ENCODE measurements around the gene SMIM43. TPM values are rescaled to one million over a fixed set of nuclear protein-coding genes. Genes with fewer than 3 reads are reported as not detected.

Gene SMIM43
- total and polyA plus RNA-seq, 2 of the 8 experiments (the other 6 are each of a cell fraction or from before 2014, with no cell fraction given), result 0.50 to 0.94 TPM

GRCh38 chr4:121778991-121779628 is 14.1 kb upstream of the SMIM43 start:
- no peak overlapping the region for H2BK5ac ChIP-seq (ENCODE audit: low read depth, low read length)
- H3K9ac ChIP-seq (replicated peaks in 1 of 4; ENCODE audit: extremely low read depth in 1 of 4, low read depth in 3 of 4, low read length in 3 of 4), result no peak overlapping the region
- H3K4me1 ChIP-seq (replicated peaks in 1 of 4; ENCODE audit: control insufficient read depth in 3 of 4, insufficient read depth in 4 of 4, low read length in 3 of 4), result peaks cover 0 to 2% (median 0%) of the 10 kb centered on the region in 4 experiments; a peak in 1 of 7 replicates
- H3K56ac ChIP-seq (replicated peaks; ENCODE audit: insufficient read length, low read depth, low read length), result no peak overlapping the region
- no peak overlapping the region for H4K8ac ChIP-seq (ENCODE audit: extremely low read depth, insufficient read depth, low read length)
- no peak overlapping the region for H3K4me3 ChIP-seq (ENCODE audit: extremely low read depth in 1 of 4, insufficient read depth in 2 of 4, low read depth in 3 of 4, low read length in 4 of 4)
- H2AFZ ChIP-seq (ENCODE audit: low read length), result no peak overlapping the region
- no peak overlapping the region for H3K27ac ChIP-seq (ENCODE audit: low read depth, low read length)
- H3K9me3 ChIP-seq (ENCODE audit: insufficient read depth in 2 of 2, low read depth in 1 of 2, low read length in 1 of 2), result no peaks in the 10 kb centered on the region
- H3K14ac ChIP-seq (ENCODE audit: insufficient read length), result no peak overlapping the region
- H3K27me3 ChIP-seq (replicated peaks in 1 of 4; ENCODE audit: control insufficient read depth in 3 of 4, extremely low read depth in 1 of 4, insufficient read depth in 3 of 4, low read length in 3 of 4), result peaks cover 0 to 2% (median 0%) of the 10 kb centered on the region in 4 experiments; a peak in 1 of 7 replicates
- ChIA-PET POLR2A (ENCODE audit: partially characterized antibody) (no interaction called here), CTCF (ENCODE audit: partially characterized antibody) (interaction anchor here (0.8 to 1.1 kb wide), 2 partner anchors 29 to 316 kb away, joined by 3 to 4 read pairs; no protein-coding TSS in a partner anchor)
- no peak overlapping the region for H2BK12ac ChIP-seq (ENCODE audit: low read depth, low read length)
- no peak overlapping the region for H2BK20ac ChIP-seq (ENCODE audit: low read length)
- H2AK5ac ChIP-seq (ENCODE audit: low read depth, low read length), result no peak overlapping the region
- H4K20me1 ChIP-seq (replicated peaks in 1 of 2; ENCODE audit: control insufficient read depth in 1 of 2, insufficient read depth in 2 of 2, low read length in 2 of 2), result no peaks in the 10 kb centered on the region
- H3K23ac ChIP-seq (ENCODE audit: insufficient read length), result no peak overlapping the region
- no peak overlapping the region for H3K4me2 ChIP-seq (ENCODE audit: insufficient read depth in 1 of 2, low read depth in 2 of 2, low read length in 2 of 2)
- H2BK120ac ChIP-seq (replicated peaks; ENCODE audit: low read depth, low read length), result no peak overlapping the region
- no peak overlapping the region for H3K4ac ChIP-seq (replicated peaks; ENCODE audit: insufficient read length, low read depth, low read length)
- FAIRE-seq (no peak), DNase-seq (ENCODE audit: low read depth in 1 of 2, low spot score in 2 of 2) (no peak)
- no peaks in the 10 kb centered on the region for H3K23me2 ChIP-seq (ENCODE audit: low read depth, low read length)
- no peaks in the 10 kb centered on the region for H3K36me3 ChIP-seq (ENCODE audit: control insufficient read depth in 2 of 4, insufficient read depth in 4 of 4, low read length in 3 of 4)
- no peak overlapping the region for H4K91ac ChIP-seq (replicated peaks; ENCODE audit: insufficient read length, low read length)
- no peak overlapping the region for H4K5ac ChIP-seq (ENCODE audit: insufficient read length, low read depth, low read length)
- 93% methylated on average over 8 of the region's 8 CpGs; no CpG with 5 or more reads in 1 of the 2 experiments for WGBS, 2 experiments (ENCODE audit: extremely low coverage in 1 of 2, insufficient coverage in 1 of 2, insufficient read length in 1 of 2, insufficient replicate concordance in 2 of 2, low coverage in 1 of 2, low lambda C conversion rate in 2 of 2, missing lambda C conversion rate in 1 of 2)
- H2BK15ac ChIP-seq (ENCODE audit: low read length), result no peak overlapping the region
- no peak overlapping the region for H3K18ac ChIP-seq (ENCODE audit: extremely low read depth, low read length)
- no peaks in the 10 kb centered on the region for H3K79me2 ChIP-seq (ENCODE audit: control insufficient read depth in 1 of 2, insufficient read depth in 2 of 2, low read length in 2 of 2)
- TF ChIP-seq SRF (IDR thresholded peaks at IDR 0.05; ENCODE audit: low read depth, low read length) (no peak), KDM5A (IDR thresholded peaks at IDR 0.05; ENCODE audit: low read length) (no peak), NANOG (IDR thresholded peaks at IDR 0.05; ENCODE audit: insufficient read depth, low read depth, low read length, poor library complexity, severe bottlenecking) (no peak)
- H3K79me1 ChIP-seq (ENCODE audit: low read depth, low read length), result no peaks in the 10 kb centered on the region

Data from H1 (cell line).